GM19238 (cell line): ENCODE data around the gene TRA2A.
A peak's percentile ranks its signal among the peaks of the same experiment; 100 is the strongest.
"Not testable (repeated sequence)": the region's sequence is repeated elsewhere in the genome, so short reads cannot be mapped to it uniquely, and the experiment has no call there.

Experiments
- DNase-seq: peaks from one replicate; pipeline ENCODE4 v3.0.0; 2011; ENCODE audit warnings: low spot score; ENCODE audit not compliant: insufficient read length

TRA2A gene

GRCh38 chr7:23513746-23514145, 18.0 kb downstream of the TRA2A start:
- not testable (repeated sequence) for DNase-seq

- no peak for DNase-seq
Observed at GRCh38 chr7:23494009-23494408, 37.8 kb downstream of the TRA2A start.

- no peak for DNase-seq
Observed at GRCh38 chr7:23491502-23491901, 40.3 kb downstream of the TRA2A start.

GRCh38 chr7:23490357-23491135, 41.2 kb downstream of the TRA2A start:
- peak; percentile 56 for DNase-seq

GRCh38 chr7:23488714-23489113, 43.1 kb downstream of the TRA2A start:
- not testable (repeated sequence) for DNase-seq

- DNase-seq: no peak
Observed at GRCh38 chr7:23487670-23488069, 44.1 kb downstream of the TRA2A start.

- no peak for DNase-seq
Observed at GRCh38 chr7:23486002-23486773, 45.6 kb downstream of the TRA2A start.

- no peak for DNase-seq
Observed at GRCh38 chr7:23482686-23483085, 49.1 kb downstream of the TRA2A start.

- no peak for DNase-seq
Observed at GRCh38 chr7:23477962-23478866, 53.6 kb downstream of the TRA2A start.

- DNase-seq: no peak
Observed at GRCh38 chr7:23477157-23477499, 54.7 kb downstream of the TRA2A start.

GRCh38 chr7:23476286-23477156, 55.3 kb downstream of the TRA2A start:
- no peak for DNase-seq

GRCh38 chr7:23475576-23475839, 56.3 kb downstream of the TRA2A start:
- DNase-seq: no peak

GRCh38 chr7:23474829-23475575, 56.8 kb downstream of the TRA2A start:
- DNase-seq: no peak

- peak; percentile 82 for DNase-seq
Observed at GRCh38 chr7:23474094-23474828, 57.5 kb downstream of the TRA2A start.

- DNase-seq: no peak
Observed at GRCh38 chr7:23473844-23474093, 58.0 kb downstream of the TRA2A start.

- DNase-seq: no peak
Observed at GRCh38 chr7:23472956-23473843, 58.6 kb downstream of the TRA2A start.

- DNase-seq: no peak
Observed at GRCh38 chr7:23472556-23472955, 59.2 kb downstream of the TRA2A start.

GRCh38 chr7:23472046-23472445, 59.7 kb downstream of the TRA2A start:
- DNase-seq: no peak
